K562 (cell line): Measurements from ENCODE around the gene GHR. TPM values are rescaled to one million over a fixed set of nuclear protein-coding genes. Genes with fewer than 3 reads are reported as not detected.
A peak's percentile ranks its signal among the peaks of the same experiment; 100 is the strongest.

ENCODE experiments used
- ATAC-seq: fragments of 200-7000 bp; cut with Tn5 transposase; 3 replicates; pipeline ENCODE4 v1.9.1; 2020; ENCODE audit warnings: moderate library complexity
- BruUV-seq: library from RNA; stranded (reverse); fragments of 400-500 nt; replicated peaks from 2 replicates; lab custom pipeline; 2021; lab: Mats Ljungman, UMichigan
- CTCF ChIA-PET: fragments of 300-600 bp; formaldehyde crosslinking; extraction: SDS; loops from one replicate; lab custom pipeline; 2021; ENCODE audit warnings: low intra/inter-chr PET ratio; lab: Yijun Ruan, JAX
- POLR2A ChIA-PET: fragments of 300-600, 350-650 bp; sonication (Branson Sonifier 250); formaldehyde crosslinking; extraction: SDS; loops from one replicate; lab custom pipeline; 2021; ENCODE audit warnings: antibody characterized with exemption, inconsistent platforms; lab: Yijun Ruan, JAX
- DNase-seq, 4 experiments: peaks; one replicate each; pipeline versions ENCODE4 v3.0.0 to v3.0.0-alpha.2; 2011 to 2018; ENCODE audit warnings: low spot score in 3 of 4, mixed read lengths in 3 of 4; ENCODE audit errors: extremely low read depth in 1 of 4
- FAIRE-seq: peaks from 2 replicates; lab custom pipeline; 2011; peaks lifted over from hg19 to GRCh38; lab: Jason Lieb, UNC
- H2AFZ ChIP-seq: 2 replicates; pipeline ENCODE4 v1.6.0; 2011; ENCODE audit warnings: low read depth, low read length, control low read depth, inconsistent platforms
- H3K27ac ChIP-seq: fragments of 200-600 bp; 3 replicates; pipeline ENCODE4 v1.8.0; 2011; ENCODE audit warnings: low read depth, mild to moderate bottlenecking, control low read depth, inconsistent platforms, low read length, moderate library complexity, mixed read lengths; ENCODE audit errors: extremely low read depth
- H3K27me3 ChIP-seq, 2 experiments: fragments of 300-600 bp in 1 of 2; 2 replicates in 1 of 2; 3 replicates in 1 of 2; pipeline versions ENCODE4 v1.6.0 to v1.8.0; 2011; ENCODE audit warnings: inconsistent platforms in 2 of 2, low read length in 2 of 2, mild to moderate bottlenecking in 1 of 2, mixed read lengths in 1 of 2, moderate library complexity in 1 of 2; ENCODE audit not compliant: control insufficient read depth in 2 of 2, insufficient read depth in 2 of 2
- H3K36me3 ChIP-seq: fragments of 300-600 bp; 3 replicates; pipeline ENCODE4 v1.8.0; 2011; ENCODE audit warnings: mild to moderate bottlenecking, low read length, inconsistent platforms; ENCODE audit not compliant: control insufficient read depth, insufficient read depth
- H3K4me1 ChIP-seq, 2 experiments: fragments of 200-600 bp in 1 of 2; replicated peaks in 1 of 2; 2 replicates in 1 of 2; 3 replicates in 1 of 2; pipeline versions ENCODE4 v1.5.1 to v1.8.0; 2011; ENCODE audit warnings: inconsistent platforms in 2 of 2, low read length in 2 of 2, mild to moderate bottlenecking in 1 of 2, mixed read lengths in 1 of 2, moderate library complexity in 1 of 2; ENCODE audit not compliant: control insufficient read depth in 2 of 2, insufficient read depth in 2 of 2
- H3K4me2 ChIP-seq: 2 replicates; pipeline ENCODE4 v1.6.1; 2011; ENCODE audit warnings: low read length, control low read depth, inconsistent platforms, mixed read lengths; ENCODE audit not compliant: insufficient read depth
- H3K4me3 ChIP-seq: fragments of 200-600 bp; sonication (generic), shearing (Covaris generic); 2 replicates; pipeline ENCODE4 v1.5.1; 2016; ENCODE audit warnings: control low read depth, inconsistent platforms
- H3K79me2 ChIP-seq: fragments of 200-600 bp; 3 replicates; pipeline ENCODE4 v1.8.0; 2011; ENCODE audit warnings: low read length, inconsistent platforms; ENCODE audit not compliant: control insufficient read depth, insufficient read depth
- H3K9ac ChIP-seq, 2 experiments: 2 replicates each; pipeline versions ENCODE4 v1.6.0 to v1.6.1; 2011; ENCODE audit warnings: low read depth in 2 of 2, low read length in 2 of 2, control low read depth in 1 of 2, inconsistent platforms in 1 of 2, mild to moderate bottlenecking in 1 of 2, mixed read lengths in 1 of 2; ENCODE audit not compliant: insufficient read depth in 1 of 2
- H3K9me1 ChIP-seq: one replicate; pipeline ENCODE4 v1.6.0; 2011; ENCODE audit warnings: inconsistent platforms, mild to moderate bottlenecking, low read length, moderate library complexity; ENCODE audit not compliant: control insufficient read depth, insufficient read depth
- H3K9me3 ChIP-seq: replicated peaks from 2 replicates; pipeline ENCODE4 v1.5.1; 2011; ENCODE audit warnings: low read depth, low read length, inconsistent platforms; ENCODE audit not compliant: control insufficient read depth, insufficient read depth
- H4K20me1 ChIP-seq: replicated peaks from 2 replicates; pipeline ENCODE4 v1.6.1; 2011; ENCODE audit warnings: low read length, inconsistent platforms, mixed read lengths; ENCODE audit not compliant: control insufficient read depth, insufficient read depth
- BACH1 ChIP-seq: fragments of 200-800 bp; sonication (Bioruptor generic); IDR thresholded peaks from 2 replicates; pipeline ENCODE4 v1.6.1; 2016; ENCODE audit warnings: missing genetic modification characterization, missing compliant biosample characterization
- CEBPG ChIP-seq, 3 experiments: fragments of 200-800 bp in 1 of 3; sonication (Bioruptor generic) in 1 of 3; sonication (generic) in 1 of 3; formaldehyde crosslinking in 1 of 3; IDR thresholded peaks in 2 of 3; conservative IDR thresholded peaks in 1 of 3; 2 replicates each; pipeline versions ENCODE4 v1.6.1 to v1.8.0; 2016 to 2022; ENCODE audit warnings: missing compliant biosample characterization in 2 of 3, missing genetic modification characterization in 2 of 3, mild to moderate bottlenecking in 1 of 3, missing genetic modification reagents in 1 of 3
- ESRRA ChIP-seq: fragments of 450-650 bp; IDR thresholded peaks from 2 replicates; pipeline ENCODE4 v1.6.1; 2014; ENCODE audit warnings: low read depth, mild to moderate bottlenecking, moderate library complexity, borderline replicate concordance
- FOSL1 ChIP-seq: fragments of 200-800 bp; sonication (Bioruptor generic); conservative IDR thresholded peaks from 2 replicates; pipeline ENCODE4 v1.6.1; 2016; ENCODE audit warnings: missing genetic modification characterization, missing compliant biosample characterization
- HOXB6 ChIP-seq: fragments of 250-450 bp; sonication (Bioruptor Pico); IDR thresholded peaks from 2 replicates; pipeline ENCODE4 v1.5.1; 2022; ENCODE audit warnings: mild to moderate bottlenecking, borderline replicate concordance
- NFIC ChIP-seq: fragments of 450-650 bp; IDR thresholded peaks from 2 replicates; pipeline ENCODE4 v1.6.1; 2017; ENCODE audit warnings: mild to moderate bottlenecking, inconsistent platforms
- NFIX ChIP-seq: fragments of 250-450 bp; sonication (Bioruptor Pico); IDR thresholded peaks from 2 replicates; pipeline ENCODE4 v1.4.0; 2020; ENCODE audit warnings: low read depth, mild to moderate bottlenecking, moderate library complexity
- SIN3B ChIP-seq: fragments of 450-650 bp; IDR thresholded peaks from 2 replicates; pipeline ENCODE4 v1.6.1; 2017; ENCODE audit warnings: low read depth, mild to moderate bottlenecking, moderate library complexity
- ZC3H4 ChIP-seq: sonication (generic); formaldehyde crosslinking; IDR thresholded peaks from 2 replicates; pipeline ENCODE4 v1.9.0; 2021; ENCODE audit warnings: missing genetic modification reagents, borderline replicate concordance
- ZNF232 ChIP-seq: sonication (generic); formaldehyde crosslinking; IDR thresholded peaks from 2 replicates; pipeline ENCODE4 v1.8.0; 2022; ENCODE audit warnings: mild to moderate bottlenecking, missing genetic modification reagents
- ZNF408 ChIP-seq: fragments of 250-450 bp; sonication (Bioruptor Pico); IDR thresholded peaks from 2 replicates; pipeline ENCODE4 v1.4.0; 2020; ENCODE audit warnings: low read depth, mild to moderate bottlenecking, moderate library complexity
- ZNF57 ChIP-seq: fragments of 450-650 bp; formaldehyde crosslinking; IDR thresholded peaks from 2 replicates; pipeline ENCODE4 v1.4.0; 2020; ENCODE audit warnings: mild to moderate bottlenecking, moderate library complexity
- WGBS: fragments of 100-300 bp; shearing (Covaris generic); methylation state at CpG from one replicate; pipeline ENCODE4 v1.1.6; 2016; ENCODE audit warnings: low coverage, mixed read lengths; ENCODE audit not compliant: insufficient coverage; ENCODE audit errors: missing lambda C conversion rate; 5-methylcytosine and 5-hydroxymethylcytosine counted together
- in situ Hi-C: fragments of 300-500 bp; cut with MboI; formaldehyde crosslinking; loops from 4 replicates; pipeline ENCODE4 v1.15.0; 2018; ENCODE audit warnings: inconsistent platforms, mixed read lengths
- intact Hi-C: fragments of 100-400 bp; cut with micrococcal nuclease; formaldehyde crosslinking; loops from 2 replicates; pipeline ENCODE4 v1.14.2; 2022
- polyA plus RNA-seq, 8 experiments: library from polyadenylated mRNA; depleted of rRNA in 4 of 8; stranded (reverse) in 5 of 8; unstranded in 3 of 8; fragments of >200 nt; fragmentation: Nextera tagmentation in 2 of 8; fragmentation: Illumina TruSeq in 1 of 8; extraction: Ambion mirVana in 2 of 8; extraction: Trizol in 1 of 8; gene quantifications; 2 replicates each; pipeline versions ENCODE4 v1.2.1 to v1.2.3, GENCODE V29; 2011 to 2014; ENCODE audit warnings: inconsistent platforms in 1 of 8, missing spikeins in 1 of 8
- total RNA-seq, 7 experiments: library from RNA; depleted of rRNA in 6 of 7; stranded (reverse); fragments of >200 nt in 6 of 7; fragmentation: Illumina TruSeq in 2 of 7; extraction: Trizol in 2 of 7; gene quantifications; 2 replicates each; pipeline versions ENCODE4 v1.2.1 to v1.2.3, GENCODE V29; 2011 to 2021; ENCODE audit warnings: low replicate concordance in 1 of 7
- TF ChIP-seq, protein P1 (sequence below): sonication (generic); IDR thresholded peaks from 2 replicates; pipeline ENCODE4 v1.6.1; 2016

Gene GHR
- total and polyA plus RNA-seq, 9 of the 15 experiments (the other 6 are each of a cell fraction or from before 2014, with no cell fraction given) = 0.01 to 0.13 (median 0.07) TPM; not detected in 5

GRCh38 chr5:42620579-42621216 is 197.5 kb downstream of the GHR start:
- H3K4me2 ChIP-seq = no peak overlapping the region
- H3K36me3 ChIP-seq = no peaks in the 10 kb centered on the region
- H3K4me3 ChIP-seq = no peak overlapping the region
- TF ChIP-seq CEBPG (CRISPR knock-in tag; IDR thresholded peaks at IDR 0.05) = no peak
- TF ChIP-seq CEBPG (tag; conservative IDR thresholded peaks at IDR 0.05 in 1 of 2, IDR thresholded peaks at IDR 0.05 in 1 of 2) = peak in 1 of 2 experiments; percentile 47; a peak in 2 of 4 replicates
- TF ChIP-seq BACH1 (tag) = no peak
- TF ChIP-seq HOXB6 = no peak
- TF ChIP-seq ZNF57 (CRISPR knock-in tag) = no peak
- TF ChIP-seq ZNF408 (CRISPR knock-in tag) = no peak
- TF ChIP-seq NFIX = peak; percentile 96
- no peak for TF ChIP-seq SIN3B
- TF ChIP-seq ZC3H4 (CRISPR knock-in tag) = no peak
- 0 out of 2 replicates have a peak, but pooled peaks have one; percentile 27 for TF ChIP-seq FOSL1 (tag)
- TF ChIP-seq ESRRA = no peak
- TF ChIP-seq, protein P1, sequence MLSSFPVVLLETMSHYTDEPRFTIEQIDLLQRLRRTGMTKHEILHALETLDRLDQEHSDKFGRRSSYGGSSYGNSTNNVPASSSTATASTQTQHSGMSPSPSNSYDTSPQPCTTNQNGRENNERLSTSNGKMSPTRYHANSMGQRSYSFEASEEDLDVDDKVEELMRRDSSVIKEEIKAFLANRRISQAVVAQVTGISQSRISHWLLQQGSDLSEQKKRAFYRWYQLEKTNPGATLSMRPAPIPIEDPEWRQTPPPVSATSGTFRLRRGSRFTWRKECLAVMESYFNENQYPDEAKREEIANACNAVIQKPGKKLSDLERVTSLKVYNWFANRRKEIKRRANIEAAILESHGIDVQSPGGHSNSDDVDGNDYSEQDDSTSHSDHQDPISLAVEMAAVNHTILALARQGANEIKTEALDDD = no peak
- peak; percentile 98 for TF ChIP-seq NFIC
- TF ChIP-seq ZNF232 = no peak
- TF ChIP-seq, all 486 proteins: peak for 4
- intact Hi-C loops = no loop called here
- Histone ChIP-seq H3K9me1 (no peaks in the 10 kb centered on the region), H2AFZ (no peak overlapping the region), H4K20me1 (no peaks in the 10 kb centered on the region), H3K27ac (no peak overlapping the region), H3K4me1 (no peaks in the 10 kb centered on the region), H3K79me2 (no peaks in the 10 kb centered on the region), H3K9ac (no peak overlapping the region), H3K27me3 (0 out of 5 replicates have a peak, but pooled peaks cover 0 to 2% of the 10 kb centered on the region in 2 experiments), H3K9me3 (no peaks in the 10 kb centered on the region)
- DNase-seq = no peak
- CTCF ChIA-PET = no interaction called here
- ATAC-seq = no peak
- POLR2A ChIA-PET = no interaction called here
- no peak for FAIRE-seq
- no TSS peak for BruUV-seq
- WGBS = 0% methylated on average over 4 of the region's 4 CpGs
- in situ Hi-C loops = no loop called here
